ENCODE results near the gene MTCH2. TPM values are rescaled to one million over a fixed set of nuclear protein-coding genes. Genes with fewer than 3 reads are reported as not detected.

Gene MTCH2
- total and polyA plus RNA-seq, 12 donors = 22.0 to 176 (median 89.6) TPM

DNA sequence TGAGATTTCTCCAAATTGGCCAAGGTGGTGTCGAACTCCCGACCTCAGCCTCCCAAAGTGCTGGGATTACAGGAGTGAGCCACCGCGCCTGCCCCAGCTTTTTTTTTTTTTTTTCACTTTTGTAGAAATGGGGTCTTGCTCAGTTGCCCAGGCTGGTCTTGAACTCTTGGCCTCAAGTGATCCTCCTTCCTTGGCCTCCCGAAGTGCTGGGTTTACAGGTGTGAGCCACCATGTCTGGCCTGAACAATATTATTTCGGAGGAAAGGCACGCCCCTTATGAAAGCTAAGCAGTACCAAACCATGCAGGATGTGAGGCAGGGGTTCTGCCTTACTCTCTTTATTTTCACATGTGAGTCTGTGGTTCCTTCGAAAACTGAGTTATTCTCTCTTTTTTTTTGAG lies 16.1 kb downstream of the MTCH2 start:
- 87 to 98% (median 93%) methylated on average over 8 of the region's 8 CpGs for WGBS, 4 donors
- Histone ChIP-seq H3K4me3 (no peak overlapping the region), H3K9me3 (replicated peaks in 1 of 3) (no peaks in the 10 kb centered on the region), H3K27ac (no peak overlapping the region), H3K27me3 (no peaks in the 10 kb centered on the region), H3K36me3 (replicated peaks in 1 of 2) (peaks cover 0 to 94% of the 10 kb centered on the region in 2 donors), H3K4me1 (replicated peaks in 1 of 2) (no peaks in the 10 kb centered on the region)
- no peak for DNase-seq
- TF ChIP-seq, protein P1, sequence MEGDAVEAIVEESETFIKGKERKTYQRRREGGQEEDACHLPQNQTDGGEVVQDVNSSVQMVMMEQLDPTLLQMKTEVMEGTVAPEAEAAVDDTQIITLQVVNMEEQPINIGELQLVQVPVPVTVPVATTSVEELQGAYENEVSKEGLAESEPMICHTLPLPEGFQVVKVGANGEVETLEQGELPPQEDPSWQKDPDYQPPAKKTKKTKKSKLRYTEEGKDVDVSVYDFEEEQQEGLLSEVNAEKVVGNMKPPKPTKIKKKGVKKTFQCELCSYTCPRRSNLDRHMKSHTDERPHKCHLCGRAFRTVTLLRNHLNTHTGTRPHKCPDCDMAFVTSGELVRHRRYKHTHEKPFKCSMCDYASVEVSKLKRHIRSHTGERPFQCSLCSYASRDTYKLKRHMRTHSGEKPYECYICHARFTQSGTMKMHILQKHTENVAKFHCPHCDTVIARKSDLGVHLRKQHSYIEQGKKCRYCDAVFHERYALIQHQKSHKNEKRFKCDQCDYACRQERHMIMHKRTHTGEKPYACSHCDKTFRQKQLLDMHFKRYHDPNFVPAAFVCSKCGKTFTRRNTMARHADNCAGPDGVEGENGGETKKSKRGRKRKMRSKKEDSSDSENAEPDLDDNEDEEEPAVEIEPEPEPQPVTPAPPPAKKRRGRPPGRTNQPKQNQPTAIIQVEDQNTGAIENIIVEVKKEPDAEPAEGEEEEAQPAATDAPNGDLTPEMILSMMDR (IDR thresholded peaks at IDR 0.05) = no peak
- no peak for TF ChIP-seq POLR2A (IDR thresholded peaks at IDR 0.05)
- intact Hi-C loops (cut with DNase I) = loop anchor here in 1 of 2 donors (10.0 kb wide), 1 partner anchor 209 kb away; no protein-coding TSS in a partner anchor

DNA sequence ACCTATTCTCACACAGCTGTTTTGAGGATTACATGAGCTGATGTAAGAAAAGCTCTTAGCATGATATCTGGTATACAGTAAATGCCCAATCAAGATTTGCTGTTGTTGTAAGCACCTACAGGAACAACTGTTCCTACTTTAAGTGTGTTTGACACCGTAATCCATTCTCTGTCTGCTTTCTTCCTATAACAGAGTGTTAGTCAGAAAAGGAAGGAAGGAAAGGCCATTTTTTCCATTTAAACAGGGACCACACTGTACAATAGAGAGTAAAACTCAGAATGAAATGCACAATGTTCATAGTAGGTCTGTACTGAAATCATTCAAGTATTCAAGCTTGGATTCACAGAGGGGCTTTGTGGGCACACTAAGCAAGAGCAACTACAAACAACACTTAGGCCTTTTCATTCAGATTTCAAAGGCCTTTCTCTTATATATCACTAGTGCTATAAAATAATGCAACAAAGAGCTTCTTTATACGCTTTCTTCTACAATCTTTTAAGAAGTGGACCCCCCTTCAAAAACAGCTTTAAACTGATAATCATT lies 21.5 kb downstream of the MTCH2 start:
- intact Hi-C loops (cut with DNase I) = loop anchor here in 1 of 2 donors (10.0 kb wide), 1 partner anchor 214 kb away; no protein-coding TSS in a partner anchor
- Histone ChIP-seq H3K4me3 (no peak overlapping the region), H3K27ac (no peak overlapping the region), H3K27me3 (no peaks in the 10 kb centered on the region), H3K9me3 (replicated peaks in 1 of 3) (no peaks in the 10 kb centered on the region), H3K36me3 (replicated peaks in 1 of 2) (peaks cover 0 to 70% of the 10 kb centered on the region in 2 donors), H3K4me1 (replicated peaks in 1 of 2) (peaks cover 0 to 10% of the 10 kb centered on the region in 2 donors)
- no peak for DNase-seq
- 85 to 94% (median 88%) methylated on average over 2 of the region's 2 CpGs for WGBS, 4 donors
- no peak for TF ChIP-seq POLR2A (IDR thresholded peaks at IDR 0.05)
- TF ChIP-seq, protein P1 (IDR thresholded peaks at IDR 0.05) = no peak

DNA sequence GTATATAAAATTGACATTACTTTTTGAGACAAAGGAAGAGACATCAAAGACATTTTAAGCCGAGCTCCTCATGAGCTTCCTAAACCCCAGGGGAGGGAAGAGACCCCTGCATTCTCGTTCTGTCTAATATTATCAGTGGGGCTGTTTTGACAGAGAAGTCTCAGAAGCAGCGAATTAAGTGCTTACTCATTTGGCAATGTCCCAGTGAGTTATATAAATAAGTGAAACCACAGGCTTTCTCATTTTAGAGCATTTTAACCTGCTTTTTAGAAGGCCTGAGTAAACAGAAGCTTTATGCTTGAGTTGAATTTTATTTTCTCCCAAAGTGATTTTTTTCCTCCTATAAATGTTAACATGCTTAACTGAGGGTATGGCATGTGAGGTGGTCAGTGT lies 24.9 kb downstream of the MTCH2 start:
- Histone ChIP-seq H3K4me1 (replicated peaks in 1 of 2) (peaks cover 0 to 10% of the 10 kb centered on the region in 2 donors), H3K27ac (peak overlapping the region; percentile 13 to 31 (median 30)), H3K27me3 (no peaks in the 10 kb centered on the region), H3K4me3 (no peak overlapping the region), H3K9me3 (replicated peaks in 1 of 3) (no peaks in the 10 kb centered on the region), H3K36me3 (replicated peaks in 1 of 2) (peaks cover 0 to 38% of the 10 kb centered on the region in 2 donors)
- peak in 1 of 7 donors; percentile 34 for DNase-seq
- TF ChIP-seq POLR2A (IDR thresholded peaks at IDR 0.05) = no peak
- TF ChIP-seq, protein P1 (IDR thresholded peaks at IDR 0.05) = no peak
- 30 to 42% (median 36%) methylated on average over 3 of the region's 3 CpGs for WGBS, 4 donors
- intact Hi-C loops (cut with DNase I) = no loop called here

DNA sequence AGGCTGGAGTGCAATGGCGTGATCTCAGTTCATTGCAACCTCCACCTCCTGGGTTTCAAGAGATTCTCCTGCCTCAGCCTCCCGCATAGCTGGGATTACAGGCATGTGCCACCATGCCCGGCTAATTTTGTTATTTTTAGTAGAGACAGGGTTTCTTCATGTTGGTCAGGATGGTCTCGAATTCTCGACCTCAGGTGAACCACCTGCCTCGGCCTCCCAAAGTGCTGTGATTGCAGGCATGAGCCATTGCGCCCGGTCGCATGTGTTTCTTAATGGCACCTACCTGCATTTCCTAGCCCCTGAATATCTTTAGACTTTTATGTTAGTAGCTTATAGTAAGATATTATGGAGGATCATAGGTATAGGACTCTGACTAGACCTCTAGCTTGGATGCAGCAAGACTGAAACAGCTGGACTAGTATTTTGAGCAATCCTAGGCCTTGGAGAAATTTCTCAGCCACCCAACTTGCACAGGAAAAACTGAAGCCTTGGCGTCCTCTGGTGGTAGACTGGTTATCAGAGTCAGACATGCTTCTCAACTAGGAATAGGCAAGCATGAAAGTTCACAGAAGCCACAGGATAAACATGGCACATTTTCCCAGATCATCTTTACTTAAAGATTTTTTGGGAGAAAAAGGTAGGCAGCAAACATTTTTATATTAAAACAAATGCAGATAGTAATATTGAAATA lies 25.5 kb downstream of the MTCH2 start:
- Histone ChIP-seq H3K4me3 (no peak overlapping the region), H3K27ac (peak overlapping the region in 4 of 5 donors; percentile 13 to 30 (median 24)), H3K4me1 (replicated peaks in 1 of 2) (peaks cover 0 to 10% of the 10 kb centered on the region in 2 donors), H3K36me3 (replicated peaks in 1 of 2) (peaks cover 0 to 33% of the 10 kb centered on the region in 2 donors), H3K9me3 (replicated peaks in 1 of 3) (no peaks in the 10 kb centered on the region), H3K27me3 (no peaks in the 10 kb centered on the region)
- peak; percentile 71 to 85 (median 78) for DNase-seq
- 78 to 86% (median 84%) methylated on average over 10 of the region's 10 CpGs for WGBS, 4 donors
- intact Hi-C loops (cut with DNase I) = no loop called here
- no peak for TF ChIP-seq POLR2A (IDR thresholded peaks at IDR 0.05)
- TF ChIP-seq, protein P1 (IDR thresholded peaks at IDR 0.05) = peak; percentile 53 to 93 (median 78)
